Activated naive CD4-positive, alpha-beta T cell treated with Interleukin-2 at 50 U/mL for 16 hours (primary cell): ENCODE results near the gene STX8.

ENCODE experiments used
- DNase-seq: peaks from one replicate; pipeline ENCODE4 v3.0.0-alpha.2; 2020

Gene STX8

GRCh38 chr17:9334536-9335446, 240.8 kb downstream of the STX8 start:
- no peak for DNase-seq

GRCh38 chr17:9332132-9332494, 243.5 kb downstream of the STX8 start:
- no peak for DNase-seq

DNA sequence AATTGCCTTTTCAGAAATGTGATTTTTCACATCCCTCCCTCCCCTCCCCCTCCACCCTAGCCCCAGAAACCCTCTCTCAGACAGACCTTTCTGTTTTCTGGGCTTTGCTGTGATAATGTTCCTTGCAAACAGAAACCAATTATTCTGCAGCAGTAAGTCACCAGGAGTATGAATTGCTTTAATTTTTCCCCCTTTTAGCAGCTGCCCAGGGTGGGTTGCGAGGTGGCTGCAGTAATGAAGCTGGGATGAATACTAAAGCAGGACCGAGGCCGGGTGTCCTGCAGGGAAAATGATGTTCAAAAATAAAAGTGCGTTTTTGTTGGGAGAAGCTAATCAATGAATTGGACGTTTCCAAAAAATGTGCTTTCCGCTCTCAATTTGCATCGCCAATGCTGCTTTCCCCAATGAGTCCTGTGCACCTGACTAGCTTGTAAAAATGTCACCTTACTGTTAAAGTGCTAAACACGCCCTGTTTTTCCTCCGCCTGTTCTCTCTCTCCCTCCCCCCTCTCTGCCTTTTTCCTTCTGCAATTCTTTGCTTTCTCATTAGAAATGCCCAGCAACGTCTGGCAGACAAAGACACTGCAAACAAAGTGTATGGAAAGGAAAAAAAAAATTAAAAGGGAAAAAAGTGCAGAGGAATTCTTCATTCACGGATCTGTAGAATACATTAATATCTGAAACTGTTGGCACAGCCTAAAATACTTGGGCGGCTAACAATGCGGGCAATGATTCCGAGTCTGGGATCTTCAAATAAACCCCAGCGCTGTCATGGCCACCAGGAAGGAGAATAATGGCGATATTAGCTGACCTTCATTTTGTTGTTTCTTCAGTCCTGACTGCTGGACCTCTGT, 244.1 kb downstream of the STX8 start:
- no peak for DNase-seq

DNA sequence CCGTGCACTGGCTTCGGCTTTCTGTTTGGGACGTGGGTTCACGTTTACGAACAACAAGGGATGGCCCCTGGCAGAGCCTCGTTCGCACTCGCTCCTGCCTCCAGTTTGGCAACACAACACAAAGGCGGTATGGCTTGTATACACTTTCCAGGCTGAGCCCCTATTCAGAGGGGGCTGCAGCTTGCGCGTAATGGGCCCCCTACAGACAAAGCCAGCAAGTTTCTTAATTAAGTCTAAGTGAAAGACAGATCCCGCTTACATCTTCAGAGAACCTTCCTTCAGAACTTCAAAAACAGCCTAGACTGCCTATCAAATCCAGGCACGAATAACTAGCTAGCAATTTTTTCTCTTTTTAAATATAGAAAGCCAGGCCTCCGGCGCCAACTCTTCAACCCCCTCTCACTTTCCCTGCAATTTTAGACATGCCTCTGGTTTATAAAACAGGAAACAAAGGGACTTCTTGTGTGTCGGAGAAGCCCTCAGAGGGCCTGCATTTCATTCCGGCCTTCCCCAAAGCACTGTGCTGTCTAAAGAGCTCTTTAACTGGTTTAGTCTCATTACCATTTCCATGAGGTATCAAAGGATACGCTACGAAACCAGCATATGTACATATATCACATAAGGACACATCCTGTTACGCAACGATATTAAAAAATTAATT, 244.9 kb downstream of the STX8 start:
- no peak for DNase-seq

DNA sequence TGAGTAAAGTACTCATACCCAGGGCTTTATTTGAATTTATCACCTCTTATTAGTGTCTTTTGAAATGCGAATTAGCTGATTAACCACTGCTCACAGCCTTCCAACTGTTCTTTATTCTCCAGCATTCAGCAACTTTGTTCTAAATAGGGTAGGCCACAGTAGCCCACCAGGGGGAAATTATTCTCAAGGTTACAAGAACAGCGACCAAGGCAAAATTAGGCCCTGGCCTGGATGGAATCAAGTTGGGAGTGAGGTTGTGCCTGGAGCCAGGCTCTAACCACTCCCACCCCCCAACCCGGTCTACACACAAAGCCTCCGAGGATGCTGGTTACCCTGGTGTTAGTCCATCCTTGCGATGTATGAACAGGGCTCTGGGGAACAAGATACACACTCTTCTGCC, 245.5 kb downstream of the STX8 start:
- DNase-seq, result no peak

DNA sequence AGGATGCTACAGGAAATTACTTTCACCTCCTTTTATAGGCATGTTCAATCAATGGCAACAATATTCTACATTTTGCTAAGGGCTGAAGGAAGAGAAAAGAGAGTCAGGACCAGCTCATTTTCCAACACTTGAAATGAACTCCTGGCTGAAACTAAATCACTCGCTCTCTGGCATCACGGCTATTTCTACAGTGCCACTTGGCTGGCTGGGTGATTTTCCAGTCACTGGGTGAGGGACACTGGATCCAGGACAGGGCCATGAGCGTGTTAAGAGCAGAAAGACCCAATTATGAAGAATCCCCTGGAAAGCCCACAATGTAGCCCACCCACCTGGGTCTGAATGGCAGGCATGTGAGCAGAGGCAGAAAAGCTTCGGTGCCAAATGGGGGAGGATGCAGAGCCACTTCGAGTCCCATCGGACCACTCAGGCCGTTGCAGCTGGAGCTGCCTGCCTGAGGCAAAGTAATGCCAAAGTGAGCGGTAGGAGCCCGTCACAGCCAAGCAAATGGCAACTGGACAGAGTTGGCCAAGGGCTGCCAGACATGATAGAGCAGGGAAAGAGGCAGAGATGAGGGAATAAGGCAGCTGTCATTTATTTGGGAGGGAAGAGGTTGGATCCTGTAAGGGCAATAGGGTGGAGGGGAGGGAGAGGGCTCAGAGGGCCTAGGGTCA, 246.2 kb downstream of the STX8 start:
- no peak for DNase-seq

DNA sequence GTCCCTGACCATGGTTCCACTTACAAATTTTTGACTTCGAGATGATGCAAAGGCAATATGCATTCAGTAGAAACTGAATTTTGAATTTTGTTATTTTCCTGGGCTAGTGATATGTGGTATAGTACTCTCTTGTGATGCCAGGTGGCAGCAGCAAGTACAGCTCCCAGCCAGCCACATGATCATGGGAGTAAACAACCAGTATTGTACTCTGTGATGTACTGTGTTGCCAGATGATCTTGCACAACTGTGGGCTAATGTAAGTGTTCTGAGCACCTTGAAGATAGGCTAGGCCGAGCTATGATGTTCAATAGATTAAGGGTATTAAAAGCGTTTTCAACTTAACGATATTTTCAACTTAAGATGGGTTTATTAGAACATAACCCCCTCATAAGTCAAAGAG, 250.8 kb downstream of the STX8 start:
- DNase-seq, result no peak

- DNase-seq, result no peak
Measured at GRCh38 chr17:9322326-9322725, 253.3 kb downstream of the STX8 start.

GRCh38 chr17:9321890-9322289, 253.7 kb downstream of the STX8 start:
- DNase-seq, result no peak

DNA sequence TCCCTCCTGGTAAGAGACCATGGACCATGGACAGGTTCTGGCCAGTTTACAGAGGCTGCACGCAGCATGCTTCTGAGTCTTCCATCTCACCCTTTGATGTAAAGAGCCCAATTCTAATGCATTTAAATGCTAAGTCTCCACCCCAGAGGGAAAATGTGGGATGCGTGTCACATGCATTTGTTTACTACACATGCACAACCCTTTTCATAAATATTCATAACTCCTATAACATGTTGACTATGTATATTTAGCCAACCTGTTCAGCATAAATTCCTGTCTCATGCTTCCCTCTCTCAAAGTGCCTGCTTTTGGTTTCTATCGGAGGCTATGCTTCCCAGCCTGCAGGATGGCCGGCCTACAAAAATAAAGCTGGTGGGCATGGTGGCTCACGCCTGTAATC, 260.3 kb downstream of the STX8 start:
- no peak for DNase-seq

DNA sequence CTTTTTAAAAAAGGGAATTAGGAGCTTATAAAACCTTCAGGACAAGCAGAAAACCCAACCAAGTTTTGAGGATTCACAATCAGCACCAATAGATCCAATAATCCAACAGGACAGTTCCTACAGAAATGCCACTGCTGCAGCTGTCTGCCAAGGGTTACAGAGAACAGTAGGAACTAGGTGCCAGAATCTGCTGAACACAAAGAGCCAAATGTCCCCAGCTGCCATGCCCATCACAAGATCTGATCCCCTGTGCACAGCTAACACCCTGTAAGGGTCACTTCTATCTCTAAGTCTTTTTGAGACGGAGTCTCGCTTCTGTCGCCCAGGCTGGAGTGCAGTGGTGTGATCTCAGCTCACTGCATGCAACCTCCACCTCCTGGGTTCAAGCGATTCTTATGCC, 262.3 kb downstream of the STX8 start:
- no peak for DNase-seq

DNA sequence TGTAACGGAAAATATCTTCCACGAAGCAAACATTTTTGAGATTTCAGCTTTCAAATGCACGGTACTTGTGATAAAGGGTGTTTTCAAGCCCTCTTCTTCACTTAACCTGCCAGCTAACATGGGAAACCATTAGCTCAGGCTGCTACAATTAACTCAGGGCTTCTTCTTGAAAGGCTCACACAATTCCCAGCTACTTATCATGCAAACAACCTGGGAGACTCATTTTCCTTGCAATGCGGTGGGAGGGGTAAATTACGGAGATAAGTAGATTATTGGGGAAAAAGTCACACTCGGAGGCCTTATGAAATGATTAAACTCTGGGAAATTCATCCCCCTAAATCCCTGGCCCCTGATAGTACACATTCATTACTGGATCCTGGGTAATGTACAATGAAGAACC, 266.4 kb downstream of the STX8 start:
- no peak for DNase-seq

DNA sequence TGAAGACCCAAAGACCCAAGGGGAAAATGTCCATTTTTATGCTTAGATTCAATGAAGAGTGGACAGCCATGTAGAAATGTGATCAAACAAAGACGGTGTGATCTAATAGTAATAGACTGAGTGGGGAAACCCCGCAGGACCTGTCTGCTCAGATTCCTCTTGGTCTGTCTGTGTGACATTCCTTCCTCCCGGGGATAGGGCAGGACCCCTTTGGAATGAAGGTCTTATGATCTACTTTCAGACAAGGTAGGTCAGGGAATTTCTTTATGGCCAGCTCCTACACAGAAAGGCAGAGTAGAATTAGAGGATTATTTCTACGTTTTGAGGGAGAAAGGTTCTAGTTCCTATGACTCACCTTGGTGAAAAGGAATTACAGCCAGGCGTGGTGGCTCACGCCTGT, 267.6 kb downstream of the STX8 start:
- no peak for DNase-seq

- no peak for DNase-seq
Measured at GRCh38 chr17:9307313-9307998, 268.2 kb downstream of the STX8 start.

DNA sequence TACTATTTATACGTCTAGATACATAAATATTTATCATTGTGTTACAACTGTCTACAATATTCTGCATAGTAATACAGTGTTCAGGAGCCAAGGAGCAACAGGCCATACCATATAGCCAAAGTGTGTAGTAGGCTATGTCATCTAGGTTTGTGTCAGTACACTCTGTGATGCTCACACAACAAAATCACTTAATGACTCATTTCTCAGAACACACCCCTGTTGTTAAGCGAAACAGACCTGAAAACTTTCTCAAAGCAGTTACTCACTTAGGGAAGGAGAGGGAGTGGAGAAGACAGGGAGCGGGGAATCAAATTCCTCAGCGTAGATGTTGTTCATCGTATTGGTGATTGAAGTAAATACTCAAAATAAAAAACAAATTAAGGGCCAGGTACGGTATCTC, 269.5 kb downstream of the STX8 start:
- no peak for DNase-seq

GRCh38 chr17:9299695-9300094, 275.9 kb downstream of the STX8 start:
- DNase-seq, result no peak

GRCh38 chr17:9298776-9299295, 276.8 kb downstream of the STX8 start:
- DNase-seq, result no peak

DNA sequence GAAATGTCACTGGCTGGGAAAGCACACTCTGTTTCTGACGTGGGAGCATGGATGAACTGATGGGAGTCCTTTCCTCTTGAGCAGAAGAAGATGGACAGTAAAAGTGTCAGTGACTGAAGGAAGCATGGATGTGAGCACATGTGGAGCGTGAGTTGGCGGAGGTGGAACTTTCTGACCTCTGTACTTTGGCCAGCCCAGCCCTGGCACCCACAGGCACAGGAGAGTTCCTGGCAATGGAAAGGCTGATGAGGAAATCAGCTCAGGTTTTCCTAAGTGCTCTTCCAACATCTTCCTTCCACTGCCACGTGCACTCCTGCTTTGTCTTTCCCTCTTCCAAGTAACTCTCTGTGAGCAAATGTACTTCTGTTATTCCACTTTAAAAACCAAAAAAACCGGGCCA, 277.5 kb downstream of the STX8 start:
- DNase-seq, result no peak

DNA sequence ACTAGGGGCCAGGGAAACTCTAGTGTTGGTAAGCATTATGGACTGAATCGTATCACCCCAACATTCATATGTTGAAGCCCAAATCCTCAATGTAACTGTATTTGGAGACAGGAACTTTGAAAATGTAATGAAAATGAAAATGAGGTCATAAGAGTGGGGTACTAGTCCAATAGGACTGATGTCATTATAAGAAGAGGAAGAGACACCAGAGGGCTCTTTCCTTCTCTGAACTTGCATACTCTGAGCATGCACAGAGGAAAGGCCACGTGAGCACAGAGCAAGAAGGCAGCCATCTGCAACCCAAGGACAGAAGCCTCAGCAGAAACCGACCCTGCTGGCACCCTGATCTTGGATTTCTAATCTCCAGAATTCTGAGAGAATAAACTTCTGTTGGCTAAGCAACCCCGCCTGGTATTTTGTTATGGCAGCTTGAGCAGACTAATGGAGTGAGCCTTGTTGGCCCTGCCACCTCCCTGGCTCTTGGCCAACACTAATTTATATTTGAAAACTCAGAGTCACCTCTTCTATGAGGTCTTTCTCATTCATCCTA, 280.9 kb downstream of the STX8 start:
- DNase-seq, result no peak

DNA sequence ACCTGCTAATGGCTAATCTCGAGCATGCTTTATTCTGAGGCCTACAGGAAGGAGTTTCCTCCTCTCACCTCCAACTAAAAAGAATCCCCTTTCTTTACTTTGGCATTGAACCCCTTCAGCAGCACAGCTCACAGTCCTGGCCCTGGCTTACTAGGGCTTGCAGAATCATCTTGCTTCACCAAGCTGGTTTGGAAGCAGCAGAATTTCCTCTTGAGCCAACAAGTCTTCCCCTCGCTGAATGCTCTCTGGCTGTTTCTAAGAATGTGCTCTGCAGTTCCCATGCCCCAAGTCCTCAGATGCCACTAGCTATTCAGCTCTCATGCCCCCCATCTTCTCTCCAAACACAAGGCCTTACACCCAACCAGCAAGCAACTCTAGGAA, 283.1 kb downstream of the STX8 start:
- DNase-seq, result no peak

DNA sequence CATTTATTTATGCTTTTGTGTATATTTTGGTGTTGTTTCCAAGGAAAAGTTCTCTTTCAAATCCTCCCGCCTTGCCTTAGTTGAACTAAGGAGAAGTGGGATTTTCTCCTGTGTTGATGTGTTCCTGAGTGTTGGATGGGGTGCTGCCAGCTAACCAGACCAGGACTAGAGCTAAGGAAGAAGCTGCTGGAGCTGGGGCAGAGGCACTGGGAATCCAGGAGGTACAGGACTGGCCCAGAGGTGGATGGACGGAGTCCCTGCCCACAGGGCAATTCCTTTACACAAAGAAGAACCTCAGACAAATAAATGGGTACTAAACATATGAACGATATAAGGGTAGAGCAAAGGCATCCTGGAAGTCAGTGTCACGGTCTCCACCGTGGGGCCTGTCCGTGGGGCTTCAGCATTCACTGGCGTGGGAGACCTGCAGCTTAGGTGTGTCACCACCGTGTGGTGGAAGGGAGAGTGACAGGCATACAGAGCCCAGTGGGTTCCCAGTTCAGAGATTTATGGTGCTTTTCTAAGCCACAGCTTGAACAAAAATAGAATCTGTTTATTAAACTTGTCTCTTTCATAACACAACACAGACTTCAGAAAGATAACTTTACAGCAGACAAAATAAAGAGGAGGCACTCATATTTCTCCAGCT, 283.6 kb downstream of the STX8 start:
- peak; percentile 52 for DNase-seq
